Stimulated activated CD4-positive, alpha-beta T cell treated with anti-CD3 and anti-CD28 coated beads, Interleukin-12 subunit alpha, Interleukin-12 subunit beta, amount 100 ng/mL, for 24 hours (primary cell): ENCODE data around the gene TBCD.
"Not testable (repeated sequence)": the region's sequence is repeated elsewhere in the genome, so short reads cannot be mapped to it uniquely, and the experiment has no call there.

Experiments used
- DNase-seq, 2 experiments: peaks; one replicate each; pipeline ENCODE4 v3.0.0-alpha.2; 2020; ENCODE audit warnings: low read depth in 2 of 2

TBCD gene

GRCh38 chr17:82940226-82941020 lies 188.6 kb downstream of the TBCD start:
- no peak for DNase-seq

- no peak for DNase-seq
Observed at GRCh38 chr17:82941021-82942001, 189.4 kb downstream of the TBCD start.

GRCh38 chr17:82942166-82943130 lies 190.6 kb downstream of the TBCD start:
- no peak for DNase-seq

- DNase-seq = no peak
Observed at GRCh38 chr17:82943339-82943738, 191.5 kb downstream of the TBCD start.

- no peak for DNase-seq
Observed at GRCh38 chr17:82943751-82944150, 191.9 kb downstream of the TBCD start.

- no peak for DNase-seq
Observed at GRCh38 chr17:82944990-82945389, 193.1 kb downstream of the TBCD start.

GRCh38 chr17:82946081-82946480 lies 194.2 kb downstream of the TBCD start:
- no peak for DNase-seq

GRCh38 chr17:82947051-82947991 lies 195.5 kb downstream of the TBCD start:
- no peak for DNase-seq

GRCh38 chr17:82948081-82948511 lies 196.2 kb downstream of the TBCD start:
- DNase-seq = no peak

GRCh38 chr17:82948957-82949356 lies 197.1 kb downstream of the TBCD start:
- DNase-seq = no peak

- no peak for DNase-seq
Observed at GRCh38 chr17:82949361-82949760, 197.5 kb downstream of the TBCD start.

- DNase-seq = no peak
Observed at GRCh38 chr17:82949984-82950383, 198.1 kb downstream of the TBCD start.

GRCh38 chr17:82950525-82951102 lies 198.7 kb downstream of the TBCD start:
- no peak for DNase-seq

- no peak for DNase-seq
Observed at GRCh38 chr17:82952019-82952418, 200.2 kb downstream of the TBCD start.

GRCh38 chr17:82955106-82955505 lies 203.2 kb downstream of the TBCD start:
- DNase-seq = not testable (repeated sequence)

- DNase-seq = not testable (repeated sequence)
Observed at GRCh38 chr17:82955627-82956026, 203.8 kb downstream of the TBCD start.

- DNase-seq = no peak
Observed at GRCh38 chr17:82956146-82956725, 204.4 kb downstream of the TBCD start.

- no peak for DNase-seq
Observed at GRCh38 chr17:82956726-82957468, 205.0 kb downstream of the TBCD start.

- no peak for DNase-seq
Observed at GRCh38 chr17:82957469-82957795, 205.6 kb downstream of the TBCD start.
